Ectodermal cell (in vitro differentiated cells): ENCODE results near the gene PNMA8A.

Source experiments
- H3K27ac ChIP-seq: 2 replicates; pipeline ENCODE4 v1.7.0; 2013; ENCODE audit warnings: mild to moderate bottlenecking, low read depth, low read length; ENCODE audit not compliant: insufficient read depth, poor library complexity, severe bottlenecking
- H3K27me3 ChIP-seq: 2 replicates; pipeline ENCODE4 v1.7.0; 2013; ENCODE audit warnings: mild to moderate bottlenecking, low read length; ENCODE audit not compliant: insufficient read depth, control insufficient read depth, poor library complexity, severe bottlenecking
- H3K36me3 ChIP-seq: one replicate; pipeline ENCODE4 v1.7.0; 2013; ENCODE audit warnings: low read length; ENCODE audit not compliant: control insufficient read depth, insufficient read depth
- H3K4me1 ChIP-seq: one replicate; pipeline ENCODE4 v1.7.0; 2013; ENCODE audit warnings: low read length; ENCODE audit not compliant: control insufficient read depth, insufficient read depth
- H3K4me3 ChIP-seq: 2 replicates; pipeline ENCODE4 v1.7.0; 2013; ENCODE audit warnings: low read depth, low read length, control low read depth; ENCODE audit not compliant: insufficient read depth
- H3K9me3 ChIP-seq: 2 replicates; pipeline ENCODE4 v1.7.0; 2013; ENCODE audit warnings: mild to moderate bottlenecking, low read length, moderate library complexity; ENCODE audit not compliant: control insufficient read depth
- WGBS, 2 experiments: methylation state at CpG; one replicate each; pipeline ENCODE4 v1.1.7; 2013; ENCODE audit warnings: missing lambda C conversion rate in 2 of 2; 5-methylcytosine and 5-hydroxymethylcytosine counted together

The PNMA8A gene

GRCh38 chr19:46470376-46470775 lies 987 bp downstream of the PNMA8A start:
- WGBS, 2 experiments, result 89 to 90% methylated on average over 10 of the region's 10 CpGs
- no peaks in the 10 kb centered on the region for H3K9me3 ChIP-seq
- peak overlapping the region; percentile 79 for H3K4me3 ChIP-seq
- H3K4me1 ChIP-seq, result peaks cover 5% of the 10 kb centered on the region
- H3K36me3 ChIP-seq, result peaks cover 9% of the 10 kb centered on the region
- no peaks in the 10 kb centered on the region for H3K27me3 ChIP-seq
- no peak overlapping the region for H3K27ac ChIP-seq

DNA sequence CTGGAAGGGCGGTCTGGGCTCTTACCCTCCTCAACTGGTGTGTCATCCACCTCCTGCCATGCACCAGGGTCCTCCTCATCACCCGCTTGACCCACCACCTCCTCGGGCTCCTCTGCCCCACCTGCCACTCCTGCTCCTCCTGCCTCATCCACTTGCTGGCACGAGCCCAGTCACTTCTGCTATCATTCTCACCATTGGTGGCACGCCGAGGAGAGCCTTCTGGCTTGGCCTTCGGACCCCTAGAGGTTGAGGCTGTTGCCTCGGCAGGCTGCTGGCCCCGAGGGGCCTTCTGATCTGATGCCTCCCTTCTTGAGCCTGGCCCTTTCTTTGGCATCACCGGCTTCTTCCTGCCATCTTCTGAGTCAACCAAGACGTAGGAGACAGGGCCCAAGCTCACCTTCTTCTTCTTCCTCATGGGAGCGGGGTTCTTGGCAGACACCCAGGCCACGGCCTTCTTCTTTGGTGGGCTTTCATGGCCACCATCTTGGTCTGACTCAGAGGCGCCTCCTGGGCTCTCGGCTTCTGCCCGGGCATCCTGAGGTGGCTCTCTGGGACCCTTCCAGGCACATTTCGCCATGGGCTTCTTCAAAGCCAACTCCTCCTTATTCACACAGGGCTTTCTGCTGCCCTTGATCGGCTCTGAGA lies 1.7 kb downstream of the PNMA8A start:
- WGBS, 2 experiments, result 95% methylated on average over 18 of the region's 18 CpGs
- no peaks in the 10 kb centered on the region for H3K27me3 ChIP-seq
- no peak overlapping the region for H3K27ac ChIP-seq
- peaks cover 5% of the 10 kb centered on the region for H3K4me1 ChIP-seq
- no peak overlapping the region for H3K4me3 ChIP-seq
- H3K9me3 ChIP-seq, result no peaks in the 10 kb centered on the region
- peaks cover 9% of the 10 kb centered on the region for H3K36me3 ChIP-seq

DNA sequence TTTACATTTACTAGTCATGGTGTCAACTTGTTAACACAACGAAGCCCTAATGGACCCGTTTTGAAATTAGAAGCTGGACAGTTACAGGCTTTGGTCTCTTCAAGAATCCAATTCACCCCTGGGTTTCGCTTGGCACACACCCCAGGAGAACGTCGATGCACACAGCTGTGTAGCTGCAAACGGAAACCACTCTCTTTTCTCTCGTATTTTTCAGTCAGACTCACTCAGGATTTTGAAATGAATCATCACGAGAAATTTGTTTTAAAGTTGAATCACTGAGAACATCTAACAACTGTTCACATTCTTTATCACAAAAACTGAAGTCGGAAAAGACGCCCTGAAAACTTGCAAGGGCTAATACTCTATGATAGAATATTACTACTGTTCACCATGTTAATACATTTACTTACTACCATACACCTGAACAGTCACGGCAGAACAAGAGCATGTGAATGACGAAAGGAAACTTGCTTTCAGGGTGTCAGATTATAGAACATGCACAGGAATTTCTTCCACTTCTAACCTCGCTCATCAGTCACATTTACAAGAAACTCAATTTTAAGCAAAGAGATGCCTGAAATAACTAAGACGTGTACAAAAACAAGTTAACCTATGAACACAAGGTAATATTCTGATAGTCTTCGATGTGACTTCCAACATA lies 4.7 kb downstream of the PNMA8A start:
- peaks cover 1% of the 10 kb centered on the region for H3K4me1 ChIP-seq
- no peak overlapping the region for H3K27ac ChIP-seq
- H3K9me3 ChIP-seq, result no peaks in the 10 kb centered on the region
- H3K36me3 ChIP-seq, result peaks cover 9% of the 10 kb centered on the region
- H3K27me3 ChIP-seq, result no peaks in the 10 kb centered on the region
- H3K4me3 ChIP-seq, result no peak overlapping the region
- WGBS, 2 experiments, result 92 to 94% methylated on average over 15 of the region's 15 CpGs

GRCh38 chr19:46463516-46463915 lies 7.8 kb downstream of the PNMA8A start:
- H3K27ac ChIP-seq, result no peak overlapping the region
- peaks cover 5% of the 10 kb centered on the region for H3K36me3 ChIP-seq
- H3K4me3 ChIP-seq, result no peak overlapping the region
- H3K27me3 ChIP-seq, result no peaks in the 10 kb centered on the region
- no peaks in the 10 kb centered on the region for H3K9me3 ChIP-seq
- WGBS, 2 experiments, result 94 to 95% methylated on average over 5 to 6 of the region's 7 CpGs
- H3K4me1 ChIP-seq, result no peaks in the 10 kb centered on the region

GRCh38 chr19:46461537-46461936 lies 9.8 kb downstream of the PNMA8A start:
- 85 to 97% methylated on average over 2 of the region's 2 CpGs for WGBS, 2 experiments
- Histone ChIP-seq H3K27ac (no peak overlapping the region), H3K27me3 (no peaks in the 10 kb centered on the region), H3K36me3 (no peaks in the 10 kb centered on the region), H3K4me1 (no peaks in the 10 kb centered on the region), H3K9me3 (no peaks in the 10 kb centered on the region), H3K4me3 (no peak overlapping the region)

- H3K27ac ChIP-seq, result no peak overlapping the region
- 96 to 98% methylated on average over 1 of the region's 1 CpG for WGBS, 2 experiments
Measured at GRCh38 chr19:46460981-46461380, 10.4 kb downstream of the PNMA8A start.

DNA sequence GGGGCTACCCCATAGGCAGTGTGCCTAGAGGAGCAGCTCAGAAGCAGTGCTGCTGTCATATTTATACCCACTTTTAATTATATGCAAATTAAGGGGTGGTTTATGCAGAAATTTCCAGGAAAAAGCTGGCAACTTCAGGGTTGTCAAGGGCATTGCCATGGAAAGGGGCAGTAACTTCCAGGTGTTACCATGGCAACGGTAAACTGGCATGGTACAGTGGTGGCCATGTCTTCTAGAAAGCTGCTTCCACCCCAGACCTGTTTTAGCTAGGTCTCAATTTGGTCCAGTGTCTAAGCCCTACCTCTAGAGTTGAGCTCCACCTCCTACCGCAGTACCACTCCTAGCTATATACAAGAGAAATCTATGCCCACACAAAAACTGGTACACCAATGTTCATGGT lies 11.3 kb downstream of the PNMA8A start:
- Histone ChIP-seq H3K27ac (no peak overlapping the region), H3K9me3 (no peaks in the 10 kb centered on the region), H3K36me3 (no peaks in the 10 kb centered on the region), H3K4me3 (no peak overlapping the region), H3K4me1 (no peaks in the 10 kb centered on the region), H3K27me3 (no peaks in the 10 kb centered on the region)
- WGBS, 2 experiments, result 93 to 96% methylated on average over 2 of the region's 2 CpGs

More at GRCh38 chr19:46460981-46461380, 10.4 kb downstream of the PNMA8A start:
- Histone ChIP-seq H3K4me1 (no peaks in the 10 kb centered on the region), H3K4me3 (no peak overlapping the region), H3K27me3 (no peaks in the 10 kb centered on the region), H3K9me3 (no peaks in the 10 kb centered on the region), H3K36me3 (no peaks in the 10 kb centered on the region)

GRCh38 chr19:46456930-46457329 lies 14.4 kb downstream of the PNMA8A start:
- no peaks in the 10 kb centered on the region for H3K4me1 ChIP-seq
- H3K9me3 ChIP-seq, result no peaks in the 10 kb centered on the region
- WGBS, 2 experiments, result 89 to 95% methylated on average over 5 of the region's 5 CpGs
- H3K36me3 ChIP-seq, result no peaks in the 10 kb centered on the region
- no peak overlapping the region for H3K27ac ChIP-seq
- no peaks in the 10 kb centered on the region for H3K27me3 ChIP-seq
- no peak overlapping the region for H3K4me3 ChIP-seq

DNA sequence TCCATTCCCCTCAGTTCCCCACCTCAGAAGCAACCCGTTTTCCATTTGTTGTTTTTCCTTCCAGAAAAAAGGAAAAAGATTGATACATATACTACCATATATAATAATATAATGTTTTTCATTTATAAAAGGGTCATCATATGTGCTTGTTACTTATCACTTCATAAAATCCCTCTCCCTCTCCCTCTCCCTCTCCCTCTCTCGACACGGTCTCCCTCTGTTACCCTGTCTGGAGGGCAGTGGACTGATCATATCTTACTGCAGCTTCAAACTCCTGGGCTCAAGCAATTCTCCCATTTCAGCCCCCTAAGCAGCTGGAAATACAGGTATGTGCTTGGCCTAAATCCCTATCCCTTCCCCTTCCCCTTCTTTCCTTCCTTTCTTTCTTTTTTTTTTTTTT lies 17.1 kb downstream of the PNMA8A start:
- Histone ChIP-seq H3K4me3 (no peak overlapping the region), H3K27ac (no peak overlapping the region), H3K9me3 (no peaks in the 10 kb centered on the region), H3K4me1 (no peaks in the 10 kb centered on the region), H3K27me3 (no peaks in the 10 kb centered on the region), H3K36me3 (no peaks in the 10 kb centered on the region)
- WGBS, 2 experiments, result 73 to 92% methylated on average over 2 to 3 of the region's 3 CpGs

GRCh38 chr19:46453661-46454060 lies 17.7 kb downstream of the PNMA8A start:
- no peaks in the 10 kb centered on the region for H3K9me3 ChIP-seq
- no peaks in the 10 kb centered on the region for H3K27me3 ChIP-seq
- 93 to 94% methylated on average over 6 of the region's 6 CpGs for WGBS, 2 experiments
- no peaks in the 10 kb centered on the region for H3K36me3 ChIP-seq
- H3K4me3 ChIP-seq, result no peak overlapping the region
- H3K4me1 ChIP-seq, result no peaks in the 10 kb centered on the region
- no peak overlapping the region for H3K27ac ChIP-seq
